HG03159 (cell line): ENCODE measurements around the gene HDAC11.
"Not testable (repeated sequence)": the region's sequence is repeated elsewhere in the genome, so short reads cannot be mapped to it uniquely, and the experiment has no call there.

Experiments
- ATAC-seq: cut with Tn5 transposase; IDR thresholded peaks from one replicate; pipeline ENCODE4 v1.9.1; 2021; ENCODE audit warnings: mild to moderate bottlenecking, moderate library complexity; ENCODE audit not compliant: unreplicated experiment

The HDAC11 gene

DNA sequence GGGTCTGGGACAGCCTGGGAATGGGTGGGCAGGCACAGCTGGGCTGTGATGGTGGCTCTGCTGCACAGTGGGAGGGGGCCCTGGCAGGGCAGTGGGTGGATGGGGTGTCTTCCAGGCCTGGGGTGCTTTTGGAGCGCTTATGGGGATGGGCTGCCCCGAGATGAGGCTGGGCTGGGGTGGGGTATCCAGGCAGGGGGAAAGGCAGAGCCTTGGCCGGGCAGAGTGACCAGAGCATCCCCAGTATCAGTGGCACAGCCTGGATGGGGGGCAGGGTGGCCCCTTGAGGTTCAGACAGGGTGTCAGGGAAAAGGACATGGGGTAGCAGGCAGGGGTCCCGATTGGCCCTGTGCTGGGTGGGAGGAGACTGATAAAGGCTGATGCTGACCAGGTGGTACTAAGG is 26.6 kb downstream of the HDAC11 start:
- no peak for ATAC-seq

DNA sequence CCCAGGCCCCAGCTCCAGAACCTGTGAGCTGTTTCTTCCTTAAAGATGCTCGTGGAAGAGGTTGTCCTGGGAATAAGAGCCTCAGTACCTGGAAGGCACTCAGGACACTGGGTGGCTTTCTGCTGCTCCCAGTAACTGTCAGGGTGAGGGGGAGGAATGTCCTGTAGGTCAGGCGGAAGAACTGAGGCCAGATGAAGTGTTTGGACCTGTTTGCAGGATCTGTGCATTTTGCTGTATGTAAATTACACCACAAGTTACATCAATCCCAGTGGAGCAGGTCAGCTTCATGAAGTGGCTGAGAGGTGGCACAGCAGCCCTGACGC is 27.1 kb downstream of the HDAC11 start:
- no peak for ATAC-seq

DNA sequence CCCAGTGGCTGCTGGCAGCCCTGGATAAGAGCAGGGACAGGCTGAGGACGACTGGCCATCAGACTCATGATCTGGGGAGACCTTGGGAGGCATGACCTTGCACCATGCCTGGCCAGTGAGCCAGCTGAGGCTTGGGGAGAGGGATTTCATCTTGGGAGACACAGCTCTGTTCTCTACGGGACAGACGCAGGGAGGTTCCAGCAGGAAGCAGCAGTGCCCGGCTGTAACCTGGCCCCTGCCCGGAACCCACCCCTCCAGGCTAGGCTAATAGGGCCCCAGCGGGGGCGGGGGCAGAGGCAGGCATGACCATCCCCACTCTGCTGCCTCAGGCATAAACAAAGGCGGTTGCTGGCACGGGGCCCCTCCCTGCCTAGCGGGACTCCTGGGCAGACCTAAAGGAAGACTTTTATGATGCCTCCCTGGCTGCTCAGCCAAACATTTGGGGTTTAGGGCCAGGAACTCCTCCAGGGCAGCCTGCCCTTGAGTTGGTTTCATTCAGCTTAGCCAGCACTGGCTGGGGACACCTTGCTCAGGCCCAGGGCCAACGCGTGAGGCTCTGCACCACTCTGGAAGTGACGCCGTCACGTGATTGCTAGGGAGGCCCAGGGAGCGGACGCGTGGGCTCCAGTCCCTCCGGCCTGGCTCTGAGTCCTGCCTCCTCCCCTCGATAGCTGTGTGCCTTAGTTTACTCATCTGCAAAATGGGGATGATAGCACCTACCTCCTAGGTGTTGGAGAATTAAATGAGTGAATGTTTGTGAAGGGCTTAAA is 27.6 kb downstream of the HDAC11 start:
- ATAC-seq: no peak

DNA sequence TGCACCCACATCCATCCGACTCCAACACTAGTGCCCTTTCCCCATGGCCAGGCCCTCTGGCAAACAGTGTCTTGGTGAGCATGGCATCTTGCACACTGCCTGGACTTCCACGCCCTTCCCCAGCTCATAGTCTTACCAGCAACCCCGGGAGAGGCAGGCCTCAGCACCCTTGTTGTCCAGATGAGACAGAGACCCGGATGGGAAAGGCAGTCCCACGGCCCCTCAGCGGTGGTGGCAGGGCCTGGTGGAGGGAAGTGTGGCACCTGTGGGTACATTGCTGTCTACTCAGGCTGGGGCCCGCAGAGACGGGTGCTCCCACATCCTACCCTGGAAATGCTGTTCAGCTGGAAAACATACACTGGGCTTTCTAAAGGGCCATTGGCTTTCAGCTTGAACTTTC is 28.4 kb downstream of the HDAC11 start:
- ATAC-seq: no peak

DNA sequence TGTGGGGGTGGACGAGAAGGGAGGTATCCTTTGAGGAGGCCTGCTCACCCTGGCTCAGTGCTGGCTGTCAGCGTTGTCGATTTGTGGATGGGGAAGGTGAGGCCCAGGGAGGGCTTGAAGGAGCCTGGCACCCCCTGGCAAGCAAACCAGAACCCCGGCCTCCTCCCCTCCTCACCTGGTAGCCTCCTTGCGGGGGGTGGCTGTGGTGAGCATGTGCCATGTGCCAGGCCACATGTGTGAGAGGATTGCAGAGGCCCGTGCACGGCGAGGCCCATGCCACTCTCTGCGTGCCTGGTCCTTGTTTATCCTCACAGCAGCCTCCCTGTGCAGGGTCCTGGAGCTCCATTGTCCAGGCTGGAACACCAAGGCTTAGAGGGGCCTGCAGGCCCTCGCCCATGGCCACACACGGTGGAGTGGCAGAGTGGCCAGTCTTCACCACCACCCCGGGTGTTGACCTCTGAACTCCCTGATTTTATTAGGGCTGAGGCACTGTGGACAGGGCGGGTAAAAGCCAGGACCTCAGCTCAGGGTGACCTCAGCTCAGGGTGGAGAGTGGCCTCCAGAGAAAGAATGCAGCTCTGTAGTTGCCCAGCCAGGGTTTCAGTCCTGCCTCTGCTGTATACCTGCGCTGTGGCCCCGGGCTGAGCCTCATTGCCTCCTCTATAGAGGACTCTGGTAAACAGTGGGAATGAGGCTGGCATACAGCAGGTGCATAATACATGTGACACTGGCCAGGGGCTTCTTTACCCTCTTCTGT is 29.1 kb downstream of the HDAC11 start:
- no peak for ATAC-seq

DNA sequence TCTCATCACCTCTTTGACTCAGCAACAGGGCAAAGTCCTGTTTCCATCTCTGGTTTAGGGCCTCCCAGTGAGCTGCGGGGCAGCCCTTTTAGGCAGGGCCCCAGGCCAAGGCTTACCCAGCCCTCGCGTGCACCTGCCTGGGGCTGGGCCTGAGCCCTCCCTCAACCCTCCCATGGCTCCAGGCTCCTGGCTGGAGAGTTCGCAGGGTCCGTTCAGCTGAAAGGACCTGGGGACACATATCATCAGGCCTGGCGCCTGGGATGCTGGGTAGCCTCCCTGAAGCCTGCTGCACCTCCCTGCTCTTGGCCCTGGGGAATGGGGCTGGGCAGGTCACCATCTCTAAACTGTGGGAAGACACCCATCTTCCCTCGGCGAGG is 29.7 kb downstream of the HDAC11 start:
- no peak for ATAC-seq

DNA sequence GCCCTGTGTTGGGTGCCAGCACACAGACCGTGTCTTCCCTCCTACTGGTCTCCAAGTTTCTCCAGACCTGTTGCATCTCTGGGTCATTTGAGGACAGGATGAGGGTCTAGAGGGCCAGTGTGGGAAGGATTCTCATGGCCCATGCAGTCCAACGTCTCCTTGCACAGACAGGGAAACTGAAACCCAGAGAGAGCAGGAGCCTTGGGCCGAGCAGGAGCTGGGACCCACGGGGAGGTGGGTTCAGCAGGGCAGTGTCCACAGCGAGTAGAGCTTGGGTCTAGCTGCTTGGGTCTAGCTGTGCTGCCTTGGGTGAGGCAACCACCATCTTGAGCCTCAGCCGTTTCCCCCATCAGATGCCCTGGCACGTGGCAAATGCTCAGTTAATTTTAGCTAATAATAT is 32.3 kb downstream of the HDAC11 start:
- ATAC-seq: no peak

DNA sequence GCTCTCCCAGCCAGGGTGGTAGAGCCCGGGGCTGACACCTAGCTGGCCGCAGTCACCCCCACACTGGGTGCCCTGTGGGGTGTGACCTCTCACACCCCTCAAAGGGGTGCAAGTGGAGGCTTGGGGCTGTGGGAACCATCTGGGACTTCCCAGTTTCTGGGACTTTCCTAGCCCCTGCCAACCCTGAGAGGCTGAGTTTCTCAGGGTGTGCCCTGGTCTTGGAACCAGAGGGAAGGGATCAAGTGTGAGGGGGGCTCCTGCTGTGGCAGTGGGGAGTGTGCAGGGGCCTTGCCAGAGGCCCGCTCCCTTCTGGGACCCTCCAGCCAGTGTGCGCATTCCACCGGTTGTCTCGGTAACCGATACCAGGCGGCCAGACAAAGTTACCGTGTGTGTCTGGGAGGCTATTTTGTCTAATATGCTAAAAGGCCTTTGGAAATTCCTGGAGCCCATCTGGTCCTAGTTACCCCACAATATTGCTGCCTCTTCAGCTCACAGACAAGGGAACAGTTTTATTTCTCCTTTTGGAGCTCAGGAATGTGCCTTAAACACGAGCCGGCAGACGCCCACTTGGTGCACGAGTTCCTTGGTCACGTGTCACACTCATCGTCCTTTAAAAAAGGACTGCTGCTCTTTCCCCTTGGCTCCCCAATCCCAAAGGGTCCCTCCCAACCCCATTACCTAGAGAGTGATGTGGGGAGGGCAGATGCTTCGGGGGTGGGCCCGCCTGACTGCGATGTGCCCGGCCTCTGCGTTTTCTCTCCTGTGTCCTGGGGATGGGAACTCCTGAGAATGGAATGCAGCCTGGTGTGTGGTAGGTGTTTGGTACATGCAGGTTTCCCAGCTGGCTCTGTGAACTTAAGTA is 33.2 kb downstream of the HDAC11 start:
- ATAC-seq: no peak

DNA sequence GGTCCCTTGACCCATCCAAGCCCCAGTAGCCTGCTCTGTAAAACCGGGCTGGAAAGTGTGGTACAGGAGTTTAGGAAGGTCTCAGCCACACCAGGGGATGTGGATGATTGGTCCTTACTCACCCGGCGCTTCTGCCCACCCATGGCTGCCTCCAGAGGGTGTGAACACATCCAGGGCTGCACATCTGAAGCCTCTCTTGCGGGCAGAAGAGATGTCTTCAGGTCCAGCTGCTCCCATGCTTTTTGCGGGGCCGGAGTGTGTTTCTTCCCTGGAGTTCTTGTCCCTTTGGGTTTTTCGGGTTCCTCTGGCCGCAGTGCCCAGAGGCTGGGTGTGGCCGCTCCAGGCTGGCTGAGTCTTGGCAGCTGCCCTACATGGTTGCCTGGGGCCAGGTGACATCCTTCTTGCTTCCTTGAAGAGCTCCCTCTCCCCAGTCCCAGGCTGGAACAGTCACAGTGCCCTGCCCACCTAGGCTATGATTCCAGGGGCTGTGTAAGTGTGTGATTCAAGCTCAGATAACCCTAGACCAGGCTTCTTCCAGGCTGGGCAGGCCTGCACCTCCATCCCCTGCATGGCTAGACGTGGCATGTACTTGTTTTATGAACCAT is 33.9 kb downstream of the HDAC11 start:
- no peak for ATAC-seq

DNA sequence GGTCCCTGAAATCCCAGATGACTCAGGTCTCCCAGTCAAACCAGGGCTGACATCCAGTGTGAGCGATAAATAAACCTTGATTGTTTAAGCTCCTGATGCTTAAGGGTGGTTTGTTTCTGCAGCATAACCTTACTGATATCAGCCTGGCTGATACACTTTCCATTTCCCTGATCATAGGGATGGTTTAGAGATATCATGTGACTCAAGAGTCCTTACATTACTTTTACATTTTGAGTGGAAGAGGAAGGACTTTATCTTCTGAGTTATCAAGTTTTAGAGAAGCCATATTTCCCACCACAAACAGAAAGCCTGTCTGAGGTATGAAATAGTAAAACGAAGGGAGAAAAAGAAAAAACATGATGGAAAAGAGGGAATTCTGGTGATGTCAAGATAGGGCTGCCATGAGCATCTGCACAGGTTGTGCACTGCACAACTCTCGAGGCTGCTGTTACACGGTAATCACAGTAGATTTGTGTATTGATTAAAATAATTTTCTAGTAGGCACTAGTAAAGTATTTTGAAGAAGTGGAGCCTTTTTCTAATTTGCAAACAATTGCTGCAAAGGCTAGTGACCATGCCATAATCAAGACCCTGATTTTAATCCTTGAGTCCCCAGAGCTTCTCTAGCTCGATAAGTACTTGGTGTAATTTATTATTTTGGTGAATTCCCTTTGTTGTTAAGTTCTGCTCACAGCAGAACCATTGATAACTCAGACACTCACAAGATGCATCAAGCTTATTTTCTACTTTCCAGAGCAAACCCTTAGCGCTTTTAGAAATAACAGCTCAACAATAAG is 34.7 kb downstream of the HDAC11 start:
- no peak for ATAC-seq

DNA sequence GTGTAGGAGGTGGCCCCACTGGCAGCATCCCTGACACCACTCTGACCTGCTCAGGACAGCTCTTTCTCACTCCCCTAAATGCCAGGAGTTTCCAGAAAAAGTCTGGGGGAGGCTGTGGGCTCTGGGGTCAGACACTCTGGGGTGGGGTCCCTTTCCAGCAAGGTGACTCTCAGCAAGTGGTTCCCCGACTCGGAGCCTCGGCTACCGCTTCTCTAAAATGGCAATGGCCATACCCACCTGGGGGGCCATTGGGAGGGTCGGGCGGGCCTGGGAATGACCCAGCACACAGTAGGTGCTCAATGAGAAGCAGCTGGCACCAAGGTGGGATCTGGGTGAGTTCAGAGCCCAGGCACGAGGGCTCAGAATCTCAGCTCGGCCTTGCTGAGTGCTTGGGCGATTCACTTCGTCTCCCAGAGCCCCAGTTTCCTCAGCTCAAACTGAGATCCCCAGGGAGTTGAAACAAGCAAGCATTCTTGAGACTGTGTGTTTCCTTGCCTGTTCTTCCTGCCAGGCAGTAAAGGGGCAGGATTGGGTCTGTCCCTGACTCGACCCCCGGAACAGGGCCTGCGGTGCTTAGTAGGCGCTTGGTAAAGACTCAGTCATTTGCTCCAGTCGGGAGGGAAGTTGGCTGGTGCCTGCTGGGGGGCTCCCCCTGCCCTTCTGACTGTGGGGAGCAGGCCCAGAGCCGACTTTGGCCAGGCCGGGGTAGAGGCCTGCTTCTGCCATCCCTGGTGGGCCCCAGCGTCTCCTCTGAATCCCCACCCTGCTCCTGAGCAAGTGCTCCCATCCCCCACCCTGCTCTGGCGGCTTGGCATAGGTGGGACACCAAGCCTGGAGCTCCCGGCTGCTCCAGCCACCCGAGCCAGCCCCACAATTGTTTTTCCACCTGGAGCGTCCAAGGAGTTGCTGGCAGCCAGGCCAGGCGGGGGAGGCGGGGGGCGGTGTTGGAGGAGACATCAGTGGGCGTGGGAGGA is 36.0 kb downstream of the HDAC11 start:
- ATAC-seq: no peak

DNA sequence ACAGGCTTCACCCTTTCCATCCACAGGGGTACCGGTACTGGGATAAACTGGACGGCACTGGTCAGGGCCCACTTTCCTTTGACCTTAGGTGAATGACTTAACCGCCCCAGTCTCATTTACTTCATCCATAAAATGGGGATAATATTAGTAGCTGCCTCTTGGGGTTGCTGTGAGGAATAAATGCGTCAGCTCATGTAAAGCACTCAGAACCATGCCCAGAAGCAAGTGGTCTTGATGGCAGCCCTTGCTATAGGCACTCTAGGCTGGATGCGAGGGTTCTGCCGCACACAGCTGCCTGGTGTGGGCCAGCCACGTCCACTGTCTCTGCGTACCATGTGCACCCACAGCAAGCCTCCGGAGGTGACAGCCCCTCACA is 36.6 kb downstream of the HDAC11 start:
- ATAC-seq: no peak

DNA sequence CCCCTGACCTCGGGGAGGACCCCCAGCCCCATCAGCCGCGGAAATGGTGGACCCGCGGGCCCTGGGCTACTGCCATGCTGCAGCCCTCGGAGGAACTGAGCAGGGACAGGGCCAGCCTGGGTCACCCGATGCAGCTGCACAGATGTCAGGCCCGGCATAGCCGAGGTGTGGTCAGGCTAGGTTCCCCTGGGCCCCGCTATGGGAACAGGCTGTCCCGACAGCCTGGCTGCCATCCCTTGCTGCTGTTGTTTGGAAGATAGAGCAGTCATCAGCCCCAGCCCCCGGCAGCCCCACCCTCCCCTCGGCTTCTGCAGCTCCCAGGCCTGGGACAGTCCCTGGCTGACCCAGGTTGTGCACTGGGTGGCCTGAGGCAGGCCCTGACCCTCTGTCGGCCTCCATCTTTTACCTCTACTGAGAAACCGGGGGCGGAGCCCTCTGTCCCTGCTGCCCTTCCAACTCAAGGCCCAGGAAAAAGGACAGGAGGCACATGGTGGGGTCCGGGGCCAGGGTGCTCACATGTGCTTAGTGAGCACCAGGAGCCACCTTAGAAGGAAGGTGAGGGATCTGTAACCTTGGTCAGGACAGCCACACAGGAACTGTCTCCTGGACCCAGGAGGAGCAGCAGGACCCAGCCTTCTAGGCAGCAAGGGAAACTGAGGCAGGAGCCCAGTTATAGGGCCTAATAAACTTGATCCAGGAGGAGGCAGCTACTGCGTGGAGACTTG is 37.3 kb downstream of the HDAC11 start:
- no peak for ATAC-seq

DNA sequence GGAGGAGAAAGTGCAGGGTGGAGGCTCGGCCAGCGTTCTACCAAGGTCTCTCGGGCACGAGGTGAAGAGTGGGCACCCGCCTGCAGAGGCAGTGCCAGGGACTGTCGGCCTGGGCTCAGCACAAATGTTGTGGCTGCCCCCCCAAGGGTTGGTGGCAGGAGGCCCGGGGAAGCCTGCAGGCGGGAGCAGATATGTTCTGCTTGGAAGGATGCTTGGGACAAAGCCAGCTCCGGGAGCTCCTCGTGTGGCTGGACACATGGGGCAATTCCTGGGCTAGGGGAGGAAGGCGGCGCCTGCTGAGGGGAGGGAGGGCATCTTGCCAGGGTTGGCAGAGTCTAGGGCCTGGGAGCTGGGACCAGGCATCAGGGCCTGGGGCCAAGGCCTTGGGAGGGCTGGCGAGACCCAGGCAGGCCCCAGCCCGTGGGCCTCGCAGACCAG is 38.4 kb downstream of the HDAC11 start:
- no peak for ATAC-seq

DNA sequence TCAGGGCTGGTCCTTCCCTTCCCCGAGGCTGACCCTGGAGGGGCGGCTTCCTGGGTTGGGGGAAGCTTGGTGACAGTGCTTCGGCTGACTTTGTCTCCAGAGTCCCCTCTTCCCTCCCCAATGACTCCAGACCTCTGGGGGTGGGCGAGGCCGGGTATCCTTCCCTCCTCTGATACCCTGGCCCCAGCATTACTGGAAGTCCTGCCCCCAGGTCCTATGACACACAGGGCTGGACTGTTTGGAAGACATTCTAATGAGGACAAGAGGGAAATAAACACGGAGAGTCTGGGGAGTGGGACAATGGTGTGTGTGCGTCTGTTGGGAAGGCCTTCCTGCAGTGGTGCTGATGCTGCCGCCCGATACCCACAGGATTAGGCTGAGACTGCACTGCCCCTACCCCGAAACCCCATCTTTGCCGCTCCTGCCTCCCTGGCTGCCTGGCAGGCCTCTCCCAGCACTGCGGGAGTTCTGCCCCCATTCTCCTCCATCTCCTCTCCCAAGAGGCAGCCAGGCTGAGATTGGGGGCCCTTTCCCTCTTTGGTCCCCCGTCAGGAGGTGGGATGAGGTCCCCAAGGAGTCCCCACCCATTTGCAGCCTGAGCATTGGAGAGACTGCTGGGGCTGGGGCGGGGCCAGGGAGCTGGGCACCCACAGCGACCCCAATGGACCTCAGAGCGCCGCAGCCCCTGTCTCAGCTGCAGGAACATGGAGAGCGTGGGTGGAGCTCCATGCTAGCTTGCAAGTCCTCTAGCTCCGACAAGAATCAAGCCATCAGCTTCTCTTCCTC is 39.1 kb downstream of the HDAC11 start:
- no peak for ATAC-seq

DNA sequence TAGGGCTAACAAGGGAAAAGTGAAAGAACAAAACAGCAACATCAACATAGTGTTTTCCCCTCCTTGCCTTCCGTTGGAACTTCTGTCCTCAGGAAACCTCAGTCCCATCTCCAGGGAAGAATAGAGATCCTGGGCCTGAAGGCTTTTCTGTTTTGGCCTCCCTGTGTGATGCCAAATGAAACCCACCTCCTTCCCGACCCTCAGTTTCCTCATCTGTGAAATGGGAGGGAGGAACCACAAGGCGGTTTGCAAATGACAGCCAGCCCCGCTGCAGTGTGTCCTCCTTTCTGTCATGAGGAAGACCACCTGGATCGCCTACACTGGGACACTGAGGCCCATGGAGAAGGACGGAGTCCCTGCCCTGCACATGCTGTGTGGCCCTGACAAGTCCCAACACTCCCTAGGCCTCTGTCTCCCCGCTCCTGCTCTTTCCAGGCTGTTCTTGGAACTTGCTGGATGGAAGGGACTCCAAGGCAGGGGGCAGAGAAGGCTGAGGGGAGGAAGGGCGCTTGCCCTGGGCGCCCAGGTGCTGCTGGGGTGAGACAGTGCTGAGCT is 40.3 kb downstream of the HDAC11 start:
- ATAC-seq: no peak

DNA sequence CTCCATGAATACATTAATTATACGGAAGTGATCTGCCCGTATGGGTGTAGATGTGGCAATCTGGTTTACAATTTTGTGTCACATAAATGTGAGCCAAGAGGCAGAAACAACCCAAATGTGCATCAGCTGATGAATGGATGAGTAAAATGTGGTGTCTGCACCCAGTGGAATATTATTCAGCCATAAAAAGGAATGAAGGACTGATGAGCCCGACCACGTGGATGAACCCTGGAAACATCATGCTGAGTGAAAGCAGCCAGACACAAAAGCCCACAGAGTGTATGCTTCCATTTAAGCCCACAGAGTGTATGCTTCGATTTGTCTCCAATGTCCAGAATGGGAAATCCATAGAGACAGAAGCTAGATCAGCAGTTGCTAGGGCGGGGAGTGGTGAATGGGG is 41.2 kb downstream of the HDAC11 start:
- ATAC-seq: no peak

DNA sequence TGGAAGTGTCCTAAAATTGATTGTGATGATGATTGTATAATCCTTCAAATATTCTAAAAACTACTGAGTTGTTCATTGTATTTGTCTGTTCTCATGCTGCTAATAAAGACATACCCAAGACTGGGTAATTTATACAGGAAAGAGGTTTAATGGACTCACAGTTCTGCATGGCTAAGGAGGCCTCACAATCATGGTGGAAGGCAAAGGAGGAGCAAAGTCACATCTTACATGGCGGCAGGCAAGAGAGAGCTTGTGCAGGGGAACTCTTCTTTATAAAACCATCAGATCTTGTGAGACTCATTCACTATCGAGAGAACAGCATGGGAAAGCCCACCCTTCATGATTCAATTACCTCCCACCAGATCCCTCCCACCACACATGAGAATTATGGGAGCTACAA is 41.6 kb downstream of the HDAC11 start:
- not testable (repeated sequence) for ATAC-seq
